ENCODE measurements around the gene MS4A6A.
"Not testable (repeated sequence)": the region's sequence is repeated elsewhere in the genome, so short reads cannot be mapped to it uniquely, and the experiment has no call there.

DNA sequence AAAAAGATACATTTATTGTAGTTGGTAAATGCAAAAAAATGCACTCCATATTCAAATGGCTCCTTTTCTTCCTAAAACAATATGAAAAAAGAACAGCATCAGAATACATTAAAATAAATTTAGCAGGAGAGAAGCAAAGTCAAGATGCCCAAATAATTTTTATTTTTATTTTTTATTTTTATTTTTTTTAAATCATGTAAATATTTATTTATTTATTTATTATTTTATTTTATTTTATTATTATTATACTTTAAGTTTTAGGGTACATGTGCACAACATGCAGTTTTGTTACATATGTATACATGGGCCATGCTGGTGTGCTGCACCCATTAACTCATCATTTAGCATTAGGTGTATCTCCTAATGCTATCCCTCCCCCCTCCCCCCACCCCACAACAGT is 30.2 kb downstream of the MS4A6A start:
- TF ChIP-seq EZH2 (IDR thresholded peaks at IDR 0.05; ENCODE audit: insufficient read depth, poor library complexity, severe bottlenecking); EZH2phosphoT487 (IDR thresholded peaks at IDR 0.05; ENCODE audit: insufficient read depth, low read depth): not testable (repeated sequence)

Data from GM23248 (cell line).